GM12891 (cell line): ENCODE data around the gene YPEL2.

ENCODE experiments used
- POLR2AphosphoS5 ChIP-seq: IDR thresholded peaks from 2 replicates; pipeline ENCODE4 v1.6.1; 2011; ENCODE audit warnings: low read depth, low read length, control low read depth
- TAF1 ChIP-seq: IDR thresholded peaks from 2 replicates; pipeline ENCODE4 v1.6.1; 2011; ENCODE audit warnings: low read depth, low read length, control low read depth

GRCh38 chr17:59367657-59368045, 36.2 kb downstream of the YPEL2 start:
- no peak for TF ChIP-seq TAF1
- TF ChIP-seq POLR2AphosphoS5 = no peak
